ENCODE data around the gene CCDC146. TPM values are rescaled to one million over a fixed set of nuclear protein-coding genes. Genes with fewer than 3 reads are reported as not detected.
"Not testable (repeated sequence)": the region's sequence is repeated elsewhere in the genome, so short reads cannot be mapped to it uniquely, and the experiment has no call there.

CCDC146 gene
- total RNA-seq, 1 experiment from 2014 or later = 0.72 TPM

GRCh38 chr7:77175274-77175800 is 52.9 kb downstream of the CCDC146 start:
- WGBS (ENCODE audit: extremely low coverage, insufficient read length, low lambda C conversion rate) = no CpG with 5 or more reads among the region's 3 CpGs
- H2BK20ac ChIP-seq (ENCODE audit: low read depth, low read length, poor library complexity, severe bottlenecking); H3K23me2 ChIP-seq (ENCODE audit: insufficient read length, low read depth, low read length, poor library complexity, severe bottlenecking): not testable (repeated sequence)

DNA sequence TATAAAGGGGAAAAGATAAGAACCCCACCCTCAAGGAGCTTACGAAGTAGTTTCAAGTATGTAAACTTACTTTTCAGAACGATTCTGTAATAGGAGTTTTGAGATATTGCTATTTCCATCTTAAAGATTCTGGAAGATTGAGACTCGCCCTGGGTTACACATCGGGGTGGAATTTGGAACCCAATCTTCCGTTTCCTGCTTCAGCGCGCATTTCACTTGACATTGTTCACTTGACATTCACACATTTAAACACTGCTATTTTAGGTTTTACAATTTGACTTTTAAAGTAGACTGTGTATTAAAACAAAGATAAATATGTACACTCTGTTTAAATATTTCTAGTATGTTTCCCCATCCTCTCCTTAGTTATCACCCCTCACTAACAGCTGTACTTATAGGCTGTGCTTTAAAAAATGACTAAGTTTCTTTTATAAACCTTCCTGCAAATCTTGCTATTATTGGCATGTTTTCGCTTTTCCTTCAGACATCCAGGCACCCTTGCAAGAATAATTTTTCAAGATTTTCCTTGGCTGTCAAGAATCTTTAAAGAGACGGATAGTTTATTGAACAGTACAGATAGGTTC is 55.0 kb downstream of the CCDC146 start:
- not testable (repeated sequence) for H3K27ac ChIP-seq (ENCODE audit: insufficient read length, low read depth, low read length); H3T11ph ChIP-seq (ENCODE audit: low read length)
- no CpG with 5 or more reads among the region's 9 CpGs for WGBS (ENCODE audit: extremely low coverage, insufficient read length, low lambda C conversion rate)

More at GRCh38 chr7:77175274-77175800, 52.9 kb downstream of the CCDC146 start:
- not testable (repeated sequence) for H3K79me2 ChIP-seq (ENCODE audit: insufficient read depth, low read length); H3K4me3 Mint-ChIP-seq; H3K27me3 ChIP-seq (ENCODE audit: insufficient read depth, low read length); H3K4me1 ChIP-seq (ENCODE audit: insufficient read depth, low read length); H3K4me2 ChIP-seq (ENCODE audit: insufficient read depth, insufficient read length, low read length); H2BK120ac ChIP-seq (ENCODE audit: low read depth, low read length, poor library complexity, severe bottlenecking); H2AK5ac ChIP-seq (ENCODE audit: insufficient read length, low read length); H3K27me3 Mint-ChIP-seq (ENCODE audit: low read depth); H4K8ac ChIP-seq (replicated peaks; ENCODE audit: insufficient read length, low read depth, low read length); H3K14ac ChIP-seq (ENCODE audit: insufficient read depth, low read length); H4K20me1 ChIP-seq (ENCODE audit: control insufficient read depth, insufficient read depth, insufficient read length); H3K27ac Mint-ChIP-seq; H3K79me1 ChIP-seq (ENCODE audit: insufficient read depth, low read depth, low read length, poor library complexity, severe bottlenecking); H4K5ac ChIP-seq (ENCODE audit: insufficient read length, low read depth, low read length); H3K9me3 ChIP-seq (ENCODE audit: control insufficient read depth, low read depth, low read length); H3K27ac ChIP-seq (ENCODE audit: insufficient read length, low read depth, low read length); H2BK15ac ChIP-seq (ENCODE audit: low read depth, low read length); H4K91ac ChIP-seq (ENCODE audit: insufficient read length, low read depth, low read length); H3K4ac ChIP-seq (ENCODE audit: low read depth, low read length); H3K23ac ChIP-seq (ENCODE audit: insufficient read length, low read depth, low read length); H2BK12ac ChIP-seq (ENCODE audit: insufficient read length, low read depth, low read length); H3K4me1 Mint-ChIP-seq; H3K18ac ChIP-seq (ENCODE audit: insufficient read length, low read depth, low read length); H3T11ph ChIP-seq (ENCODE audit: low read length); H3K9me3 Mint-ChIP-seq; H2AFZ ChIP-seq (ENCODE audit: low read length); H3K36me3 Mint-ChIP-seq (ENCODE audit: insufficient read depth in 1 of 3, low read depth in 3 of 3); H2BK5ac ChIP-seq (ENCODE audit: insufficient read length, low read length); H3K56ac ChIP-seq (ENCODE audit: insufficient read length, low read depth, low read length); DNase-seq; H3K9ac ChIP-seq (ENCODE audit: extremely low read depth, insufficient read length, low read length)

More for the DNA sequence above, 55.0 kb downstream of the CCDC146 start:
- not testable (repeated sequence) for DNase-seq; H3K18ac ChIP-seq (ENCODE audit: insufficient read length, low read depth, low read length); H3K27me3 Mint-ChIP-seq (ENCODE audit: low read depth); H3K4me1 Mint-ChIP-seq; H4K5ac ChIP-seq (ENCODE audit: insufficient read length, low read depth, low read length); H2BK120ac ChIP-seq (ENCODE audit: low read depth, low read length, poor library complexity, severe bottlenecking); H3K9me3 Mint-ChIP-seq; H2BK20ac ChIP-seq (ENCODE audit: low read depth, low read length, poor library complexity, severe bottlenecking); H3K4me2 ChIP-seq (ENCODE audit: insufficient read depth, insufficient read length, low read length); H2BK5ac ChIP-seq (ENCODE audit: insufficient read length, low read length); H4K91ac ChIP-seq (ENCODE audit: insufficient read length, low read depth, low read length); H2BK12ac ChIP-seq (ENCODE audit: insufficient read length, low read depth, low read length); H3K4me3 Mint-ChIP-seq; H4K20me1 ChIP-seq (ENCODE audit: control insufficient read depth, insufficient read depth, insufficient read length); H3K23ac ChIP-seq (ENCODE audit: insufficient read length, low read depth, low read length); H3K23me2 ChIP-seq (ENCODE audit: insufficient read length, low read depth, low read length, poor library complexity, severe bottlenecking); H2AK5ac ChIP-seq (ENCODE audit: insufficient read length, low read length); H3K27ac Mint-ChIP-seq; H3K56ac ChIP-seq (ENCODE audit: insufficient read length, low read depth, low read length); H3K27me3 ChIP-seq (ENCODE audit: insufficient read depth, low read length); H2BK15ac ChIP-seq (ENCODE audit: low read depth, low read length); H2AFZ ChIP-seq (ENCODE audit: low read length); H3K14ac ChIP-seq (ENCODE audit: insufficient read depth, low read length); H3K79me2 ChIP-seq (ENCODE audit: insufficient read depth, low read length); H3K4me1 ChIP-seq (ENCODE audit: insufficient read depth, low read length); H3K9ac ChIP-seq (ENCODE audit: extremely low read depth, insufficient read length, low read length); H3K4ac ChIP-seq (ENCODE audit: low read depth, low read length); H3K9me3 ChIP-seq (ENCODE audit: control insufficient read depth, low read depth, low read length); H3K36me3 Mint-ChIP-seq (ENCODE audit: insufficient read depth in 1 of 3, low read depth in 3 of 3); H4K8ac ChIP-seq (replicated peaks; ENCODE audit: insufficient read length, low read depth, low read length); H3K79me1 ChIP-seq (ENCODE audit: insufficient read depth, low read depth, low read length, poor library complexity, severe bottlenecking)

Data from H9 (cell line).